MM.1S (cell line): ENCODE results near the gene AUP1.

Source experiments
- DNase-seq: peaks from one replicate; pipeline ENCODE4 v3.0.0-alpha.2; 2015
- H2AFZ ChIP-seq: fragments of 300-600 bp; sonication (generic); 2 replicates; pipeline ENCODE4 v1.6.0; 2016; ENCODE audit warnings: antibody characterized with exemption, low read length
- H3F3A ChIP-seq: fragments of 300-600 bp; sonication (generic); 2 replicates; pipeline ENCODE4 v1.6.1; 2016; ENCODE audit warnings: mild to moderate bottlenecking, antibody characterized with exemption, low read length, moderate library complexity, mixed read lengths; ENCODE audit not compliant: insufficient read depth
- H3K27ac ChIP-seq: fragments of 300-600 bp; sonication (generic); 2 replicates; pipeline ENCODE4 v1.5.1; 2016; ENCODE audit warnings: mild to moderate bottlenecking, low read length
- H3K27me3 ChIP-seq: fragments of 300-600 bp; sonication (generic); replicated peaks from 2 replicates; pipeline ENCODE4 v1.6.0; 2016; ENCODE audit warnings: low read length; ENCODE audit not compliant: insufficient read depth
- H3K36me3 ChIP-seq: fragments of 300-600 bp; sonication (generic); replicated peaks from 2 replicates; pipeline ENCODE4 v1.6.1; 2016; ENCODE audit warnings: mild to moderate bottlenecking, low read length, mixed read lengths; ENCODE audit not compliant: insufficient read depth
- H3K4me1 ChIP-seq: fragments of 300-600 bp; sonication (generic); 2 replicates; pipeline ENCODE4 v1.6.1; 2016; ENCODE audit warnings: low read length, mixed read lengths
- H3K4me2 ChIP-seq: fragments of 300-600 bp; sonication (generic); 2 replicates; pipeline ENCODE4 v1.6.0; 2016; ENCODE audit warnings: low read depth, low read length
- H3K4me3 ChIP-seq: fragments of 300-600 bp; sonication (generic); 2 replicates; pipeline ENCODE4 v1.5.1; 2016; ENCODE audit warnings: low read length, mixed read lengths
- H3K79me2 ChIP-seq: fragments of 300-600 bp; sonication (generic); 2 replicates; pipeline ENCODE4 v1.6.1; 2016; ENCODE audit warnings: mixed run types, low read length, mixed read lengths
- H3K9ac ChIP-seq: fragments of 300-600 bp; sonication (generic); 2 replicates; pipeline ENCODE4 v1.6.1; 2016; ENCODE audit warnings: low read length, mixed read lengths
- H3K9me2 ChIP-seq: fragments of 300-600 bp; sonication (generic); replicated peaks from 2 replicates; pipeline ENCODE4 v1.6.1; 2016; ENCODE audit warnings: mild to moderate bottlenecking, low read length, mixed read lengths; ENCODE audit not compliant: insufficient read depth
- H3K9me3 ChIP-seq: fragments of 300-600 bp; sonication (generic); replicated peaks from 2 replicates; pipeline ENCODE4 v1.6.1; 2016; ENCODE audit warnings: mild to moderate bottlenecking, low read length, mixed read lengths; ENCODE audit not compliant: insufficient read depth
- H4K20me1 ChIP-seq: fragments of 300-600 bp; sonication (generic); 2 replicates; pipeline ENCODE4 v1.6.1; 2016; ENCODE audit warnings: mild to moderate bottlenecking, low read length, moderate library complexity, mixed read lengths; ENCODE audit not compliant: insufficient read depth
- EZH2 ChIP-seq: fragments of 300-600 bp; sonication (generic); optimal IDR thresholded peaks from 2 replicates; pipeline ENCODE3; 2017; ENCODE audit warnings: low read depth, mild to moderate bottlenecking, antibody characterized with exemption, low read length, mixed read lengths
- EZH2phosphoT487 ChIP-seq: fragments of 300-600 bp; sonication (generic); IDR thresholded peaks from 2 replicates; pipeline ENCODE4 v1.6.1; 2018; ENCODE audit warnings: antibody characterized with exemption, low read length
- TF ChIP-seq, protein P1 (sequence below): fragments of 300-600 bp; sonication (generic); IDR thresholded peaks from 2 replicates; pipeline ENCODE4 v1.5.1; 2016; ENCODE audit warnings: antibody characterized with exemption, low read length, mixed read lengths

AUP1 gene

GRCh38 chr2:74516650-74517049 is 12.9 kb downstream of the AUP1 start:
- Histone ChIP-seq H3K4me1 (peaks cover 4% of the 10 kb centered on the region; the same call in 1 of the 2 replicates), H3K79me2 (no peaks in the 10 kb centered on the region), H3K4me2 (no peak overlapping the region), H3K9me3 (no peaks in the 10 kb centered on the region), H4K20me1 (no peaks in the 10 kb centered on the region), H2AFZ (no peak overlapping the region), H3K27ac (no peak overlapping the region), H3K36me3 (no peaks in the 10 kb centered on the region), H3K9ac (no peak overlapping the region), H3K9me2 (no peaks in the 10 kb centered on the region), H3K4me3 (no peak overlapping the region), H3K27me3 (peaks cover 79% of the 10 kb centered on the region), H3F3A (no peaks in the 10 kb centered on the region)
- TF ChIP-seq, protein P1, sequence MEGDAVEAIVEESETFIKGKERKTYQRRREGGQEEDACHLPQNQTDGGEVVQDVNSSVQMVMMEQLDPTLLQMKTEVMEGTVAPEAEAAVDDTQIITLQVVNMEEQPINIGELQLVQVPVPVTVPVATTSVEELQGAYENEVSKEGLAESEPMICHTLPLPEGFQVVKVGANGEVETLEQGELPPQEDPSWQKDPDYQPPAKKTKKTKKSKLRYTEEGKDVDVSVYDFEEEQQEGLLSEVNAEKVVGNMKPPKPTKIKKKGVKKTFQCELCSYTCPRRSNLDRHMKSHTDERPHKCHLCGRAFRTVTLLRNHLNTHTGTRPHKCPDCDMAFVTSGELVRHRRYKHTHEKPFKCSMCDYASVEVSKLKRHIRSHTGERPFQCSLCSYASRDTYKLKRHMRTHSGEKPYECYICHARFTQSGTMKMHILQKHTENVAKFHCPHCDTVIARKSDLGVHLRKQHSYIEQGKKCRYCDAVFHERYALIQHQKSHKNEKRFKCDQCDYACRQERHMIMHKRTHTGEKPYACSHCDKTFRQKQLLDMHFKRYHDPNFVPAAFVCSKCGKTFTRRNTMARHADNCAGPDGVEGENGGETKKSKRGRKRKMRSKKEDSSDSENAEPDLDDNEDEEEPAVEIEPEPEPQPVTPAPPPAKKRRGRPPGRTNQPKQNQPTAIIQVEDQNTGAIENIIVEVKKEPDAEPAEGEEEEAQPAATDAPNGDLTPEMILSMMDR = no peak
- TF ChIP-seq EZH2 = no peak
- TF ChIP-seq EZH2phosphoT487 = no peak
- DNase-seq = no peak

GRCh38 chr2:74515981-74516633 is 13.4 kb downstream of the AUP1 start:
- H3K36me3 ChIP-seq = no peaks in the 10 kb centered on the region
- no peak for DNase-seq
- TF ChIP-seq, protein P1 = no peak
- TF ChIP-seq EZH2 = no peak
- no peak for TF ChIP-seq EZH2phosphoT487
- H3K79me2 ChIP-seq = no peaks in the 10 kb centered on the region
- peaks cover 85% of the 10 kb centered on the region for H3K27me3 ChIP-seq
- no peak overlapping the region for H2AFZ ChIP-seq
- no peaks in the 10 kb centered on the region for H3K9me3 ChIP-seq
- H3K27ac ChIP-seq = no peak overlapping the region
- H4K20me1 ChIP-seq = no peaks in the 10 kb centered on the region
- H3K9ac ChIP-seq = no peak overlapping the region
- H3K4me2 ChIP-seq = no peak overlapping the region
- H3K4me1 ChIP-seq = peaks cover 4% of the 10 kb centered on the region; the same call in 1 of the 2 replicates
- no peaks in the 10 kb centered on the region for H3F3A ChIP-seq
- no peaks in the 10 kb centered on the region for H3K9me2 ChIP-seq
- no peak overlapping the region for H3K4me3 ChIP-seq

GRCh38 chr2:74515271-74515980 is 14.1 kb downstream of the AUP1 start:
- H3K9me3 ChIP-seq = no peaks in the 10 kb centered on the region
- TF ChIP-seq EZH2phosphoT487 (no peak), EZH2 (no peak)
- TF ChIP-seq, protein P1 = no peak
- H4K20me1 ChIP-seq = no peaks in the 10 kb centered on the region
- H3K4me2 ChIP-seq = no peak overlapping the region
- no peaks in the 10 kb centered on the region for H3K79me2 ChIP-seq
- peaks cover 89% of the 10 kb centered on the region for H3K27me3 ChIP-seq
- H3K4me1 ChIP-seq = peaks cover 4% of the 10 kb centered on the region; the same call in 1 of the 2 replicates
- H3K9ac ChIP-seq = no peak overlapping the region
- no peak for DNase-seq
- H3K36me3 ChIP-seq = no peaks in the 10 kb centered on the region
- no peak overlapping the region for H2AFZ ChIP-seq
- H3K9me2 ChIP-seq = no peaks in the 10 kb centered on the region
- H3K27ac ChIP-seq = no peak overlapping the region
- no peaks in the 10 kb centered on the region for H3F3A ChIP-seq
- no peak overlapping the region for H3K4me3 ChIP-seq
